GM12872 (cell line): Measurements from ENCODE around the gene HOXB4.

ENCODE experiments used
- CTCF ChIP-seq: IDR thresholded peaks from 3 replicates; pipeline ENCODE4 v1.5.1; 2011; ENCODE audit warnings: low read depth, mild to moderate bottlenecking, low read length, moderate library complexity; ENCODE audit not compliant: insufficient read depth

HOXB4 gene

DNA sequence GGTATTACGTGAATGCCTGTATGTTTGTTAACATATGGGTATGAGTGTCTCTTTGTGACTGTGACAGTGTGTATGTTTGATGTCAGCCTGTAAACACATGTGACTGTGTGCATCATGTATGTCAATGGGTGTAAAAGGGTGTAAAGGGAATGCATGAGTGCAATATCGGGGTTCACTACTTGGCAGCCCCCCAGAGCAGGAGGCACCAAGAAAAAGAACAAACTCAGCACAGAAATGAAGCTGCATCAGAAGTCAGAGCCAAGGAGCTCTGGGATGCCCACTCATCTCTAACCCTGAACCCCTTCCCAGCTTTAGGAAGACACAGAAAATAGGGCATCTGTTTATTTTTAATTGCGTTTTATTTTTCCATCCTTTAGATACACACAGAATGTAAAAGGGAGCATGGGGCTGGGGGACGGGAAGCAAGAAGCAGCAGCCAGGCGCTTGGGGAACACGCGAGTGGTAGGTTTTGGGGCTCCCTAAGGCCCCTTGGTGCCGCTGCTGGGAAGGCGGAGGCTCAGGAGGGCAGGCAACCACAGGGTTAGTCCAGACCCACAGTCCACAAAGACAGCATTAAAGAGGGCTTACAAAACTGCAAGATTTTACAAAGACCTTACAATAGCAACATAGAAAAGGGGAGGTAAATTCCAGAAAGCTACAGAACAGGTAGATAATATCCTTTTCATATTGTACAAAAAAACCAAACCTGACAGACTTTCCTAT is 28.9 kb upstream of the HOXB4 start:
- no peak for TF ChIP-seq CTCF

DNA sequence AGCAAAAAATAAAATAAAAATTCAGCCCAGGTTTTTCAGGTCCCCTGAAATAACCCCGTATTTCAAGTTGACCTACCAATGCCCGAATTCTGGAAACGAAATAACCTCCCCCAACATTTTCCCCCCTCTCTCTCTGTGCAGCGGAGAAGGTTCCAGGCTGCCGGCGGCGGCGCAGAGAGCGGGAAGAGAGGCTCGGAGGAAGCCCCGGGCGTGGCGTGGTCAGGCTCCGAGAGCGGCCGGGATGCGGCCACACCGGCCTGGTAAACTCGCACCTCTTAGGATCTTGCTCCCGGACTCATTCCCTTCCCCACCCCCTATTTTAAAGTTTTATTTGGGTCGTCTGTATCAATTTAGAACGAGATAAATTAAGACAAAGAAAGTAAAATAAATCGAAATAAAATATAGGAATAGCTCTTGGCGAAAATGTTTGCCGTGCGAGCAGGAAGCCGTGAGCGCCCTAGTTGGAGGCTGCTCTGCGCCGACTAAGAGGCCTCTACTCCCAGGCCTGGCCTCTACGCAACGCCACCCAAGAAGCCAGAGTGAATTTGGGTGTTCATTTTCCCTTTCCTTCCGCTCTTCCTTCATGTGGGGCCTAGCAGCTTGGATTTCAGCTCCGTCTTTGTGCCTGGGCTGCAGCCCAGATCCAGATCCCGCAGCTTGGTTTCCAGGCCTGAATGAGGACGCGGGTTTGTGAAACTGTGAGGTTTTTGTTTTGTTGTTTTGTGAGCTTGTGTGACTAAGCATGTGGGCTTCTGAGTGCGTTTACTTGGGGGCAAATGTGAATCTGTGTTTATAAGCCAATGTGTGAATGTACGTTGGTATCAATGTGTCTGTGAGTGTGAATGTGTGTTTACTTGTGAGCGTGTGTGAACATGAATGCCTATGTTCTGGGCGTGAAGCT is 28.1 kb upstream of the HOXB4 start:
- no peak for TF ChIP-seq CTCF

DNA sequence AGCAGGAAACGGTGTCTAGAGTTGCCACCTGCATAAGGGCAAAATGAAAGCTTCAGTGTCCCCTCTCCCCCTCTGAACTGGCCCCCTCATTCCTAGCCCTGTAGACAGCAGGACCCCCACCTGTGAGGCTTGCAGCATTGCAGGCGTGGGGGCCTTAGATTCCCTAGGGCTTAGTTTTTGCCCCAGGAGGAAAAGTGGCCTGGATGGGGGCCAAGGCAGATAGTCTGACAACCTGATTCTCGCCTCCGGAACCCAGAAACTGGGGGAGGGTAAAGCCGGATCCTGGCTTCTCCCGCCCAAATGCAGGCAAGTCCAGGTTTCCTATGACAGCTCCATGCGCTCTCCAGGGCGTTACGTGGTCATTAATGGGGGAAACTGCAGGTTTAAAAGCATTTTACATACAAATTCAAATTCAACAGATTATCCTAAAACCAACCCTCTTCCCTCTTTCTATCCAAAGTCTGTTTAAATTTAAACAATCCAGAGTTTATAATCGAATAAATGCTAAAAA is 27.3 kb upstream of the HOXB4 start:
- TF ChIP-seq CTCF, result no peak

GRCh38 chr17:48604770-48605329 is 26.7 kb upstream of the HOXB4 start, which contains the start of gene HOXB6:
TSS of gene HOXB6 (minus strand) at chr17:48604986. CDS start at chr17:48598150, 6,836 bp downstream.
- TF ChIP-seq CTCF, result no peak

DNA sequence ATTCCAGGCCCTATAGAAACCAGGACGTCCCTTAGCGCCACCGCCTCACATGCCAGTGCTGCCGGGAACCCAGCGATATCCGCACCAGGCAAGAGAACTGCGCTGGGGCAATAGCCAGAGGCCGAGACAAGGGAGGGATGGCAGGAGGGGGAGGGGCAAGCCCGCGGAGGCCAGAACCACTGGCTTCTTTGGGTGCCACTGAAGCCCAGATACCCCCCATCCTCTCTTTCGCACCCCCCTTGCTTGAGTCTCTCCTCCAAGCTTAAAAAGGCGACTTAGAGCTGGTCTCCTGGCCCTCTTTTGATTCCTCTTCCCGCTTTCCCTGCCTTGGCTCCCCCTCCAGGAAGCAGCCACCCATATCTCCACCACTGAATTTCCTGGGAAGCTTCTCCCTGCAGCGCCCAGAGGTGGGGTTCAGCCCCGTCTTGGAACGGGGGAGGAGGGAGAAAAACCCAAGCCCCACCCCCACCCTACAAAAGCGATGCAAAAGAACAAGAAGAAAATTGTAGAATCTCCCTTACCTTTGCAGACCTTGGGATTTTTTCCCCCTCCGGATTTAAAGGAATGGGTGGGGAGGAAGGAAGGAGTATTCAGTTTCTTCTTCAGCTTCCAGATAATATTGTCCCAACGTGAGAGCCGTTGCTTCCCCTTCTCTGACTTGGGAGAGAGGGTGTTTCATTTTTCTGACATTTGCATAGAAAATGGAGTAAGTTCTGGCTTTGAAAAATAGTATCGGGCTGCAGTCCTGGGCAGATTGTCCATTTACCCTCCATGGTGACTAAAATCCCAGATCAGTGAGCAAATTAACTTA is 26.0 kb upstream of the HOXB4 start:
- no peak for TF ChIP-seq CTCF

DNA sequence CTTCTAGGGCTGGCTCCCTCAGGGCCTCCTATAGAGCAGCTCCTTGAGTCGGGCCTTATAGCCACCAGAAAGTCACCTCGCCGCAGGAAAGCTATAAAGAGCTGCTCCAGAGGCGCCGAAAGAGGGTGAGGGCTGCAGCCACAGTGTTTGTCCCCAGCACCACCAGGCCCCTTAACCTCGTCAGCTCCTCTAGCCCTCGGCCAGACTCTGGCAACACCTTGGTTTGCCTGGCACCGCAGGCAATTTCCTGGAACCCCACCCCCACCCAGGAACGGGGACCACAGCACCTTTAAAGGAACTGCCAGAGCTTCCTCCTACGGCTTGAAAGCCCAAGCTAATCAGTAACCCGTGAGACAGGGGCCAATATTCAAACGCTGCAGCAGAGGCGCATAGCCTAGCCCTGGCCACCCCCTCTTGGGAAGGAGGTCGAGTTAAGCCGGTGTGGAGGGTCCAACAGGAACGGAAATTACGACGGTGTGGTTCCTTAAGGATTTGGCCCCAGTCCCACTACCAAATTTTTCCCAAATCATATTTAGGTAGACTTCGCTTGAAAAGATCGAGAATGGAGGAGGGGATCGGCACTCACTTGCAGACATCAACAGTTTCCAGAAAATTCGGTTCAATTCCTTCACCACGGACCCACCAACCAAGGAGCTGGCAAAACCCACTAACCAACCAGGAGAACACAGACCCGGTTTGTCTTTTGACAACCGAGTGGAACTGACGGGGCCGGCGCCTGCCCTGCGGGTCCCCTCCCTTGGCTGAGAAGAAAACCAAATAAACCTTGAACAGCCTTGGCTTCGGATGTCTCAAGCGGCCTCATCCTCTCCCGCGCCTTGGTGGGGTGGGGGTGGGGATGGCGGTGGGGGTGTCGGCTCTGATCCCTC is 23.6 kb upstream of the HOXB4 start:
- no peak for TF ChIP-seq CTCF
